HCT116 (cell line): ENCODE measurements around the gene TRAPPC4. TPM values are rescaled to one million over a fixed set of nuclear protein-coding genes. Genes with fewer than 3 reads are reported as not detected.

ENCODE experiments used
- ATAC-seq: fragments of 200-7000 bp; cut with Tn5 transposase; 2 replicates; pipeline ENCODE4 v1.9.1; 2020; ENCODE audit warnings: mild to moderate bottlenecking, moderate library complexity
- BruUV-seq: library from RNA; stranded (reverse); fragments of 400-500 nt; replicated peaks from 2 replicates; lab custom pipeline; 2021; lab: Mats Ljungman, UMichigan
- CTCF ChIA-PET: fragments of 300-600 bp; sonication (Branson Sonifier 250); formaldehyde crosslinking; loops from one replicate; lab custom pipeline; 2021; ENCODE audit warnings: antibody characterized with exemption; lab: Charles Lee
- POLR2A ChIA-PET: fragments of 300-600, 350-600 bp; sonication (Branson Sonifier 250); formaldehyde crosslinking; loops from one replicate; lab custom pipeline; 2021; ENCODE audit warnings: antibody characterized with exemption; lab: Charles Lee
- RAD21 ChIA-PET, 2 experiments: fragments of 300-600 bp; sonication (Branson Sonifier 250); formaldehyde crosslinking; loops; one replicate each; lab custom pipeline; 2023; ENCODE audit warnings: low total read pairs in 2 of 2; ENCODE audit not compliant: uncharacterized antibody in 2 of 2, unreplicated experiment in 2 of 2, low non-redundant PET in 1 of 2; lab: Charles Lee
- DNase-seq: peaks from one replicate; pipeline ENCODE4 v3.0.0-alpha.2; 2010; ENCODE audit warnings: low read depth, low spot score
- H2AFZ ChIP-seq: fragments of 200-600 bp; shearing (Covaris generic), sonication (generic); 2 replicates; pipeline ENCODE4 v1.6.1; 2017; ENCODE audit warnings: low read depth, mixed run types, mixed read lengths, antibody characterized with exemption, low read length; ENCODE audit not compliant: poor library complexity, severe bottlenecking
- H3K27ac ChIP-seq: 2 replicates; pipeline ENCODE4 v1.5.1; 2012; ENCODE audit warnings: low read depth, low read length
- H3K27me3 ChIP-seq: fragments of 200-600 bp; sonication (generic); 2 replicates; pipeline ENCODE4 v1.6.1; 2016; ENCODE audit warnings: mixed run types, low read length, mixed read lengths; ENCODE audit not compliant: insufficient read depth
- H3K36me3 ChIP-seq, 2 experiments: fragments of 200-500 bp in 1 of 2; fragments of 200-600 bp in 1 of 2; sonication (Bioruptor generic) in 1 of 2; sonication (generic) in 1 of 2; 2 replicates each; pipeline versions ENCODE4 v1.5.1 to v1.6.1; 2014 to 2016; ENCODE audit warnings: low read length in 2 of 2, inconsistent platforms in 1 of 2, mixed read lengths in 1 of 2, mixed run types in 1 of 2; ENCODE audit not compliant: insufficient read depth in 2 of 2, control insufficient read depth in 1 of 2
- H3K4me1 ChIP-seq, 2 experiments: fragments of 200-600 bp in 1 of 2; sonication (generic) in 1 of 2; 2 replicates each; pipeline versions ENCODE4 v1.5.1 to v1.6.1; 2012 to 2017; ENCODE audit warnings: low read length in 2 of 2, inconsistent platforms in 1 of 2, mild to moderate bottlenecking in 1 of 2, mixed read lengths in 1 of 2, mixed run types in 1 of 2, moderate library complexity in 1 of 2; ENCODE audit not compliant: insufficient read depth in 2 of 2, control insufficient read depth in 1 of 2
- H3K4me2 ChIP-seq: fragments of 200-600 bp; sonication (generic); 2 replicates; pipeline ENCODE4 v1.6.1; 2017; ENCODE audit warnings: mixed run types, low read length, mixed read lengths
- H3K4me3 ChIP-seq, 2 experiments: fragments of 200-600 bp in 1 of 2; sonication (generic) in 1 of 2; replicated peaks in 1 of 2; 2 replicates each; pipeline ENCODE4 v1.5.1; 2011 to 2016; ENCODE audit warnings: low read length in 2 of 2, control low read depth in 1 of 2, low read depth in 1 of 2, mild to moderate bottlenecking in 1 of 2, mixed read lengths in 1 of 2, mixed run types in 1 of 2
- H3K79me2 ChIP-seq: fragments of 200-600 bp; sonication (generic); 2 replicates; pipeline ENCODE4 v1.6.1; 2017; ENCODE audit warnings: mild to moderate bottlenecking, mixed run types, low read length, moderate library complexity, mixed read lengths; ENCODE audit not compliant: insufficient read depth
- H3K9ac ChIP-seq: fragments of 200-600 bp; sonication (generic); 2 replicates; pipeline ENCODE4 v1.6.1; 2016; ENCODE audit warnings: low read length, mixed read lengths
- H3K9me2 ChIP-seq: fragments of 200-600 bp; sonication (generic), shearing (Covaris generic); 2 replicates; pipeline ENCODE4 v1.6.1; 2017; ENCODE audit warnings: mixed run types, mild to moderate bottlenecking, moderate library complexity; ENCODE audit not compliant: insufficient read depth
- H3K9me3 ChIP-seq, 2 experiments: fragments of 200-500 bp in 1 of 2; fragments of 200-600 bp in 1 of 2; sonication (Bioruptor generic) in 1 of 2; sonication (generic) in 1 of 2; 2 replicates each; pipeline ENCODE4 v1.6.1; 2014 to 2017; ENCODE audit warnings: low read length in 2 of 2, mixed read lengths in 2 of 2, inconsistent platforms in 1 of 2, low read depth in 1 of 2, mild to moderate bottlenecking in 1 of 2, mixed run types in 1 of 2, moderate library complexity in 1 of 2; ENCODE audit not compliant: control insufficient read depth in 1 of 2, insufficient read depth in 1 of 2
- H4K20me1 ChIP-seq: fragments of 200-600 bp; sonication (generic), shearing (Covaris generic); 2 replicates; pipeline ENCODE4 v1.6.1; 2017; ENCODE audit warnings: mixed run types, mild to moderate bottlenecking, moderate library complexity; ENCODE audit not compliant: insufficient read depth
- ATF3 ChIP-seq: IDR thresholded peaks from 2 replicates; pipeline ENCODE4 v1.6.1; 2012
- CEBPB ChIP-seq: IDR thresholded peaks from 2 replicates; pipeline ENCODE4 v1.6.1; 2012; ENCODE audit warnings: low read depth
- EZH2phosphoT487 ChIP-seq: fragments of 200-600 bp; IDR thresholded peaks from 2 replicates; pipeline ENCODE4 v1.6.1; 2018; ENCODE audit warnings: antibody characterized with exemption, borderline replicate concordance
- FOSL1 ChIP-seq: IDR thresholded peaks from 2 replicates; pipeline ENCODE4 v1.6.1; 2012; ENCODE audit warnings: low read depth
- JUND ChIP-seq: IDR thresholded peaks from 2 replicates; pipeline ENCODE4 v1.6.1; 2012
- POLR2A ChIP-seq: IDR thresholded peaks from 2 replicates; pipeline ENCODE4 v1.7.0; 2011; ENCODE audit warnings: borderline replicate concordance; ENCODE audit not compliant: insufficient read depth, insufficient read length; ENCODE audit errors: extremely low read depth
- RAD21 ChIP-seq: IDR thresholded peaks from 2 replicates; pipeline ENCODE4 v1.6.1; 2012; ENCODE audit warnings: low read depth, mild to moderate bottlenecking
- SP1 ChIP-seq: IDR thresholded peaks from 2 replicates; pipeline ENCODE4 v1.6.1; 2012; ENCODE audit warnings: low read depth
- SRF ChIP-seq: IDR thresholded peaks from 2 replicates; pipeline ENCODE4 v1.6.1; 2012; ENCODE audit warnings: low read depth
- TCF7L2 ChIP-seq: IDR thresholded peaks from 2 replicates; pipeline ENCODE4 v1.7.0; 2011; ENCODE audit warnings: borderline replicate concordance, inconsistent platforms; ENCODE audit not compliant: insufficient read depth, insufficient read length; ENCODE audit errors: extremely low read depth
- ZBTB33 ChIP-seq: IDR thresholded peaks from 2 replicates; pipeline ENCODE4 v1.6.1; 2011; ENCODE audit warnings: mild to moderate bottlenecking, low read length, moderate library complexity; ENCODE audit not compliant: insufficient replicate concordance; ENCODE audit errors: extremely low read depth
- ZFX ChIP-seq: fragments of 450-650 bp; IDR thresholded peaks from 2 replicates; pipeline ENCODE4 v1.6.1; 2017
- ZNF274 ChIP-seq: fragments of 200-500 bp; sonication (Bioruptor generic); IDR thresholded peaks from 2 replicates; pipeline ENCODE4 v1.6.1; 2014; ENCODE audit warnings: mild to moderate bottlenecking, low read depth, low read length, inconsistent platforms
- intact Hi-C: fragments of 100-400 bp; cut with micrococcal nuclease; formaldehyde crosslinking; loops from 2 replicates; pipeline ENCODE4 v1.10.0; 2022
- total RNA-seq: library from RNA; stranded (reverse); gene quantifications from one replicate; pipeline ENCODE4 v1.2.1, GENCODE V29; 2021; ENCODE audit not compliant: unreplicated experiment
- TF ChIP-seq, protein P1 (sequence below): IDR thresholded peaks from 2 replicates; pipeline ENCODE4 v1.6.1; 2012

Gene TRAPPC4
- total RNA-seq, 1 experiment from 2014 or later = 61.6 TPM

DNA sequence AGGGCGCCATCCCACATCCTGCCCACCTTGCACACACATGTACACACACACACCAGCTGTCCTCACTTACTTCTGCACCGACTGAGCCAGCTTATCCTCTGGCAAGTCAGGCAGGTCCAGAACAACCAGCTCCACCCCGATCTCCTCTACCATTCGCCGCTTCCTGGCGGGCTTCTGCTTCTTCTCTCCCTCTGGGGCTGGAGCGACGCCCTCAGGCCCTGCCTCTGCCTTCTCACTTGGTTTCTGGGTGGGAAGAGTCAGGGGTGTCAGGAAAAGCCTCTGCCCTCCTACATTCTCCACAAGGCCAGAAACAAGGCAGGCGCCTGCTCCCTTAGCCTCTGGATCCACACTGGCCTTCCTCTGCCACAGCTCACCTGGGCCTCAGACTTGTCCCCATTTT is 30.1 kb downstream of the TRAPPC4 start:
- no peak overlapping the region for H3K4me3 ChIP-seq
- no peaks in the 10 kb centered on the region for H3K9me2 ChIP-seq
- peaks cover 49 to 56% of the 10 kb centered on the region in 2 experiments for H3K36me3 ChIP-seq
- ChIA-PET CTCF (no interaction called here), RAD21 (no interaction called here), POLR2A (no interaction called here)
- H3K4me2 ChIP-seq = no peak overlapping the region
- TF ChIP-seq POLR2A (no peak), RAD21 (no peak), FOSL1 (no peak), ZFX (no peak), JUND (no peak), ATF3 (no peak), SRF (no peak), ZNF274 (no peak), EZH2phosphoT487 (no peak), SP1 (no peak), TCF7L2 (no peak), CEBPB (no peak), ZBTB33 (no peak)
- TF ChIP-seq, protein P1, sequence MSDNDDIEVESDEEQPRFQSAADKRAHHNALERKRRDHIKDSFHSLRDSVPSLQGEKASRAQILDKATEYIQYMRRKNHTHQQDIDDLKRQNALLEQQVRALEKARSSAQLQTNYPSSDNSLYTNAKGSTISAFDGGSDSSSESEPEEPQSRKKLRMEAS = no peak
- H3K27ac ChIP-seq = no peak overlapping the region
- no peaks in the 10 kb centered on the region for H3K9me3 ChIP-seq
- H3K79me2 ChIP-seq = no peaks in the 10 kb centered on the region
- ATAC-seq = no peak
- no peak overlapping the region for H3K9ac ChIP-seq
- no peak overlapping the region for H2AFZ ChIP-seq
- BruUV-seq = no TSS peak
- no peaks in the 10 kb centered on the region for H3K4me1 ChIP-seq
- H3K27me3 ChIP-seq = no peaks in the 10 kb centered on the region
- no peaks in the 10 kb centered on the region for H4K20me1 ChIP-seq
- DNase-seq = no peak
- intact Hi-C loops = no loop called here
